GM23248 (cell line): ENCODE measurements around the gene NCL.

Experiments used
- EZH2 ChIP-seq: fragments of 200-600 bp; sonication (generic); IDR thresholded peaks from 2 replicates; pipeline ENCODE4 v1.6.1; 2018; ENCODE audit warnings: antibody characterized with exemption, mild to moderate bottlenecking; ENCODE audit not compliant: insufficient read depth, poor library complexity, severe bottlenecking
- EZH2phosphoT487 ChIP-seq: fragments of 200-600 bp; sonication (generic); IDR thresholded peaks from 2 replicates; pipeline ENCODE4 v1.6.1; 2018; ENCODE audit warnings: antibody characterized with exemption, moderate library complexity, mild to moderate bottlenecking, low read depth; ENCODE audit not compliant: insufficient read depth

GRCh38 chr2:231479455-231479854, 15.2 kb upstream of the NCL start:
- TF ChIP-seq EZH2 (no peak), EZH2phosphoT487 (no peak)
